Chondrocyte (in vitro differentiated cells): ENCODE results near the gene USP12. TPM values are rescaled to one million over a fixed set of nuclear protein-coding genes. Genes with fewer than 3 reads are reported as not detected.

Experiments
- DNase-seq: peaks from one replicate; pipeline ENCODE4 v3.0.0; 2021; ENCODE audit warnings: mixed read lengths, low spot score
- H3K27ac Mint-ChIP-seq: one replicate; pipeline ENCODE4 v1.8.0; 2021; ENCODE audit warnings: mild to moderate bottlenecking, moderate library complexity, mixed read lengths; ENCODE audit not compliant: unreplicated experiment
- H3K27me3 Mint-ChIP-seq: 2 replicates; pipeline ENCODE4 v1.8.0; 2021; ENCODE audit warnings: low read depth, mixed read lengths
- H3K36me3 Mint-ChIP-seq: 2 replicates; pipeline ENCODE4 v1.8.0; 2021; ENCODE audit warnings: low read depth, mixed read lengths
- H3K4me1 Mint-ChIP-seq: 2 replicates; pipeline ENCODE4 v1.8.0; 2021; ENCODE audit warnings: low read depth, mild to moderate bottlenecking, mixed read lengths
- H3K4me3 Mint-ChIP-seq: one replicate; pipeline ENCODE4 v1.8.0; 2021; ENCODE audit warnings: mild to moderate bottlenecking, moderate library complexity, mixed read lengths; ENCODE audit not compliant: unreplicated experiment
- H3K9me3 Mint-ChIP-seq: 2 replicates; pipeline ENCODE4 v1.8.0; 2021; ENCODE audit warnings: low read depth, mixed read lengths
- total RNA-seq: library from RNA; stranded (reverse); gene quantifications from 3 replicates; pipeline ENCODE4 v1.2.1, GENCODE V29; 2021
- TF ChIP-seq, protein P1 (sequence below): fragments of 200-600 bp; sonication (generic); IDR thresholded peaks from 2 replicates; pipeline ENCODE4 v1.5.0; 2021; ENCODE audit warnings: antibody characterized with exemption, mild to moderate bottlenecking, moderate library complexity

Gene USP12
- total RNA-seq, 1 donor from 2014 or later, result 23.2 TPM

DNA sequence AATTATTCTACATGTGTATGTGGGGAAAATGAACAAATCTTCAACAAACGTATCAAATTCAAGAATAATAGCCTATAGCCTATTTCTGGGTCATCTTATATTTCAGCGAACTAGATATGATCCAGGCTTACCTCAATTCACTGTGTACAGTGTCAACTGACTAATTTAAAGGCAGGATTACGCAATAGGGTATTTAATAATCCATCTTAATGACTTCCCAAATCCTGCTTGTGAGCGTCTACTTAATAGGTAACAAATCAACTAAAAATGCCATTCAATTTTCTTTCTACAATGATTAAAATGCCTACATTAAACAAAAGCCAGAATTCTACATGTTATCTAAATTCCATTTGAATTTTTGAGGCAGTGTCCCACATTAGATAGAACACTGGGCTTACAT lies 67.0 kb downstream of the USP12 start:
- no peak overlapping the region for H3K27ac Mint-ChIP-seq
- no peak for DNase-seq
- H3K4me1 Mint-ChIP-seq, result peaks cover 18% of the 10 kb centered on the region
- H3K9me3 Mint-ChIP-seq, result no peaks in the 10 kb centered on the region
- no peak overlapping the region for H3K4me3 Mint-ChIP-seq
- TF ChIP-seq, protein P1, sequence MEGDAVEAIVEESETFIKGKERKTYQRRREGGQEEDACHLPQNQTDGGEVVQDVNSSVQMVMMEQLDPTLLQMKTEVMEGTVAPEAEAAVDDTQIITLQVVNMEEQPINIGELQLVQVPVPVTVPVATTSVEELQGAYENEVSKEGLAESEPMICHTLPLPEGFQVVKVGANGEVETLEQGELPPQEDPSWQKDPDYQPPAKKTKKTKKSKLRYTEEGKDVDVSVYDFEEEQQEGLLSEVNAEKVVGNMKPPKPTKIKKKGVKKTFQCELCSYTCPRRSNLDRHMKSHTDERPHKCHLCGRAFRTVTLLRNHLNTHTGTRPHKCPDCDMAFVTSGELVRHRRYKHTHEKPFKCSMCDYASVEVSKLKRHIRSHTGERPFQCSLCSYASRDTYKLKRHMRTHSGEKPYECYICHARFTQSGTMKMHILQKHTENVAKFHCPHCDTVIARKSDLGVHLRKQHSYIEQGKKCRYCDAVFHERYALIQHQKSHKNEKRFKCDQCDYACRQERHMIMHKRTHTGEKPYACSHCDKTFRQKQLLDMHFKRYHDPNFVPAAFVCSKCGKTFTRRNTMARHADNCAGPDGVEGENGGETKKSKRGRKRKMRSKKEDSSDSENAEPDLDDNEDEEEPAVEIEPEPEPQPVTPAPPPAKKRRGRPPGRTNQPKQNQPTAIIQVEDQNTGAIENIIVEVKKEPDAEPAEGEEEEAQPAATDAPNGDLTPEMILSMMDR, result no peak
- H3K27me3 Mint-ChIP-seq, result no peaks in the 10 kb centered on the region
- peaks cover 14% of the 10 kb centered on the region for H3K36me3 Mint-ChIP-seq

DNA sequence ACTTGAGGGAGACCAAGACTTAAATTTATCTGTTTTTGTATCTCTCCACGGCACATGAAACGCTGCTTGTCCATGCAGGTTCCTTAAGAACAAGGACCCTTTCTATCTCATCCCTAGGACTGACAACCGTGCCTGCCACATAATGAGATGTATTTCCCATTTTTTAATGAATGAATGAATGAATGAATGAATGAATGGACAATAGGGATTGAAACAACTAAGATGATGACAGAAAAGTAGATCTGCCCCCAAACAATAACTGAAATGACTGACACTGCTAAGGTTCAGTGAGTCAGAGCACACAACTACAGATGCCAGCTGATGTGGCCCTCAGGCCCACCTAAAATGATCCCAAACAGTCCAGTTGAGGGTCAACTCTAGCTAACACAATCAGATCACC lies 69.8 kb downstream of the USP12 start:
- Mint-ChIP-seq H3K9me3 (no peaks in the 10 kb centered on the region), H3K36me3 (peaks cover 23% of the 10 kb centered on the region), H3K4me3 (no peak overlapping the region), H3K27me3 (no peaks in the 10 kb centered on the region), H3K27ac (no peak overlapping the region), H3K4me1 (peaks cover 27% of the 10 kb centered on the region)
- TF ChIP-seq, protein P1, result no peak
- DNase-seq, result no peak

DNA sequence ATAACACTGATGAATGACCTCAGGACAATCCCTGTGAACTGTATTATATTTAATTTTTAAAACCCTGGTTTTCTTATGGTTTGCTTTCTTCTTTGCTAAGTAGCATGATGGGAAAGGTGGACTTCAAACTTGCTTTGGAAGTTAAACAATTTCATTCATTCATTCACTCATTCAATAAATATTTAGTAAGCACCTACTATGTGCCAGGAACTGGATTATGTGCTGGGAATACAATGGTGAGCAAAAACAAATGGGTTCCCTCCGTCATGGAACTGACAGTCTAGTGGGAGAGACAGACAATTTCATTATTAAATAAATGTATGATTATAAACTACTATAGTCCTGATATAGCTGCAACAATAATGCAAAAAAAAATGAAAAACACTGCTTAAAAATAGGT lies 70.3 kb downstream of the USP12 start:
- Mint-ChIP-seq H3K36me3 (peaks cover 23% of the 10 kb centered on the region), H3K27me3 (no peaks in the 10 kb centered on the region), H3K4me3 (no peak overlapping the region), H3K4me1 (peaks cover 24% of the 10 kb centered on the region), H3K9me3 (no peaks in the 10 kb centered on the region), H3K27ac (no peak overlapping the region)
- TF ChIP-seq, protein P1, result no peak
- no peak for DNase-seq

DNA sequence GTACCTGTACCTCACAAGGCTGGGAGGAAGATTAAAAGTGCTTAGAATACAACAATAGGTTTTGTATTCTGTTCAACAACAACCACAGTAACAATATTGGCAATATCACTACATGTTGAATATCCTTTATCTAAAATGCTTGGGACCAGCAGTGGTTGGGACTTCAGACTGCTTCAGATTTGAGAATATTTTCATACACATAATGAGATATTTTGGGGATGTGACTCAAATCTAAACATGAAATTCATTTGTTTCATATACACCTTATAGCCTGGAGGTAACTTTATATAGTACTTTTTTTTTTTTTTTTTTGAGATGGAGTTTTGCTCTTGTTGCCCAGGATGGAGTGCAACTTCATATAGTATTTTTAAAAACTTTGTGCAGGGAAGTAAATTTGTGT lies 73.9 kb downstream of the USP12 start:
- Mint-ChIP-seq H3K4me3 (no peak overlapping the region), H3K9me3 (no peaks in the 10 kb centered on the region), H3K27me3 (no peaks in the 10 kb centered on the region), H3K36me3 (peaks cover 30% of the 10 kb centered on the region), H3K4me1 (peaks cover 20% of the 10 kb centered on the region), H3K27ac (no peak overlapping the region)
- no peak for DNase-seq
- TF ChIP-seq, protein P1, result no peak

DNA sequence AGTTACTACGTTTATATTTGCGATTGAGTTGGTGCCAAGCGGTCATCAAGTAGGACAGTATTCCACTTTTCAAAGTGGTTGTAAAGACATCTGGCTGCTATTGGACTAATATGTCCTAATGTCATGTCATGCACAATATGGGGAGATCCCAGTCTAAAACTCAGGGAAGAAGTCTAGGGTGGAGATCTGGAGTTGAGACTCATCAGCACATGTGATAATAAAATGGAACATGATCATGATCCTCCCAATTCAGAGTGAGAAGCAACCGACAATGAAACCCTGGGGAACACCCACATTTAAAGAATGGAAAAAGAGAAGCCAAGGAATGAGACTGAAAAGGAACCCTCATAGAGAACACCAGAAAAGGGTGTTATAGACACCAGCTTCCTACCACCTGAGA lies 80.2 kb downstream of the USP12 start:
- no peak for DNase-seq
- Mint-ChIP-seq H3K27me3 (no peaks in the 10 kb centered on the region), H3K27ac (no peak overlapping the region), H3K4me1 (peaks cover 28% of the 10 kb centered on the region), H3K4me3 (no peak overlapping the region), H3K9me3 (no peaks in the 10 kb centered on the region), H3K36me3 (peaks cover 30% of the 10 kb centered on the region)
- TF ChIP-seq, protein P1, result no peak
